Suprapubic skin (tissue), 4 donors: ENCODE results near the gene PSMD11.

Experiments used
- EP300 ChIP-seq: sonication (generic); formaldehyde crosslinking; IDR thresholded peaks from one replicate; pipeline ENCODE4 v1.6.1; 2017; ENCODE audit warnings: antibody characterized with exemption
- POLR2A ChIP-seq, 2 donors: fragments of 450-650 bp; IDR thresholded peaks; one replicate each; pipeline ENCODE4 v1.6.1; 2017; ENCODE audit warnings: antibody characterized with exemption in 2 of 2, mild to moderate bottlenecking in 2 of 2, moderate library complexity in 2 of 2
- POLR2AphosphoS5 ChIP-seq, 3 donors: sonication (generic); formaldehyde crosslinking; IDR thresholded peaks; one replicate each; pipeline ENCODE4 v1.6.1; 2017; ENCODE audit warnings: antibody characterized with exemption in 3 of 3
- TF ChIP-seq, protein P1 (sequence below), 2 donors: fragments of 200-600 bp in 1 of 2; fragments of 450-650 bp in 1 of 2; sonication (generic) in 1 of 2; IDR thresholded peaks; one replicate each; pipeline ENCODE4 v1.5.1; 2016 to 2019; ENCODE audit warnings: antibody characterized with exemption in 2 of 2, mild to moderate bottlenecking in 1 of 2, moderate library complexity in 1 of 2

DNA sequence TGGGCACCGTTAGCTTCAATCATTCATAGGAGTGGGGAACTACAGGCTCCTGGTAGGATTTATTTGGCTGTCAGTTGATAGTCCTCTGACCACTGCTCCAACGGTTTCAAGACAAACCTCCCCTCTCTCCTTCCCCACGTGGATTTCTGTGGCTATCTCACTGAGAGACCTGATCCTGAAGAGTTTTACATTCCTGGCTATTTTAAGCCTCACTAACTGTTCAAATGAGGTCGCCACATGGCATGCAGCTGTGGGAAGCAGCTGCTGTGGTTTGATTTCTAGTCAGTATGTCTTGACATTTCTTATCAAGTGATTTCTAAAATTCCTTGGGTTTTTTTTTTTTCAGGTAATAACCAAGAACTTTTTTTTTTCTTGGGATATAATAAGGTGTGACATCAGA is 80.8 kb downstream of the PSMD11 start:
- TF ChIP-seq, protein P1, sequence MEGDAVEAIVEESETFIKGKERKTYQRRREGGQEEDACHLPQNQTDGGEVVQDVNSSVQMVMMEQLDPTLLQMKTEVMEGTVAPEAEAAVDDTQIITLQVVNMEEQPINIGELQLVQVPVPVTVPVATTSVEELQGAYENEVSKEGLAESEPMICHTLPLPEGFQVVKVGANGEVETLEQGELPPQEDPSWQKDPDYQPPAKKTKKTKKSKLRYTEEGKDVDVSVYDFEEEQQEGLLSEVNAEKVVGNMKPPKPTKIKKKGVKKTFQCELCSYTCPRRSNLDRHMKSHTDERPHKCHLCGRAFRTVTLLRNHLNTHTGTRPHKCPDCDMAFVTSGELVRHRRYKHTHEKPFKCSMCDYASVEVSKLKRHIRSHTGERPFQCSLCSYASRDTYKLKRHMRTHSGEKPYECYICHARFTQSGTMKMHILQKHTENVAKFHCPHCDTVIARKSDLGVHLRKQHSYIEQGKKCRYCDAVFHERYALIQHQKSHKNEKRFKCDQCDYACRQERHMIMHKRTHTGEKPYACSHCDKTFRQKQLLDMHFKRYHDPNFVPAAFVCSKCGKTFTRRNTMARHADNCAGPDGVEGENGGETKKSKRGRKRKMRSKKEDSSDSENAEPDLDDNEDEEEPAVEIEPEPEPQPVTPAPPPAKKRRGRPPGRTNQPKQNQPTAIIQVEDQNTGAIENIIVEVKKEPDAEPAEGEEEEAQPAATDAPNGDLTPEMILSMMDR (IDR thresholded peaks at IDR 0.05) = no peak
- TF ChIP-seq POLR2AphosphoS5 (IDR thresholded peaks at IDR 0.05) (no peak), EP300 (no peak), POLR2A (IDR thresholded peaks at IDR 0.05) (no peak)
